CD1c-positive myeloid dendritic cell (primary cell): ENCODE results near the gene SLC25A21.

Experiments
- DNase-seq: peaks from one replicate; pipeline ENCODE4 v3.0.0-alpha.2; 2016; ENCODE audit errors: extremely low spot score

Gene SLC25A21

GRCh38 chr14:37045340-37046061 lies 126.9 kb downstream of the SLC25A21 start:
- DNase-seq, result no peak

- no peak for DNase-seq
These were observed 134.6 kb downstream of the SLC25A21 start for GRCh38 chr14:37037636-37038387.

- no peak for DNase-seq
These were observed 135.6 kb downstream of the SLC25A21 start for GRCh38 chr14:37036669-37037341.

GRCh38 chr14:37035401-37035800 lies 137.0 kb downstream of the SLC25A21 start:
- DNase-seq, result no peak

GRCh38 chr14:37034410-37035285 lies 137.8 kb downstream of the SLC25A21 start:
- DNase-seq, result no peak

- no peak for DNase-seq
These were observed 139.5 kb downstream of the SLC25A21 start for GRCh38 chr14:37032863-37033262.

- DNase-seq, result no peak
These were observed 145.1 kb downstream of the SLC25A21 start for GRCh38 chr14:37027188-37027824.

GRCh38 chr14:37023875-37024565 lies 148.4 kb downstream of the SLC25A21 start:
- no peak for DNase-seq

- no peak for DNase-seq
These were observed 151.0 kb downstream of the SLC25A21 start for GRCh38 chr14:37021390-37021789.

- DNase-seq, result no peak
These were observed 152.9 kb downstream of the SLC25A21 start for GRCh38 chr14:37019488-37019887.

- no peak for DNase-seq
These were observed 153.7 kb downstream of the SLC25A21 start for GRCh38 chr14:37018571-37019240.

- no peak for DNase-seq
These were observed 159.3 kb downstream of the SLC25A21 start for GRCh38 chr14:37013078-37013477.

- DNase-seq, result no peak
These were observed 173.7 kb downstream of the SLC25A21 start for GRCh38 chr14:36998686-36999085.

GRCh38 chr14:36997843-36998242 lies 174.6 kb downstream of the SLC25A21 start:
- DNase-seq, result no peak

GRCh38 chr14:36996857-36997590 lies 175.4 kb downstream of the SLC25A21 start:
- no peak for DNase-seq

- DNase-seq, result no peak
These were observed 176.1 kb downstream of the SLC25A21 start for GRCh38 chr14:36996133-36996856.

GRCh38 chr14:36989806-36990205 lies 182.6 kb downstream of the SLC25A21 start:
- no peak for DNase-seq

GRCh38 chr14:36988989-36989388 lies 183.4 kb downstream of the SLC25A21 start:
- DNase-seq, result no peak

GRCh38 chr14:36988568-36988967 lies 183.8 kb downstream of the SLC25A21 start:
- no peak for DNase-seq
